Activated naive CD8-positive, alpha-beta T cell treated with anti-CD3 and anti-CD28 coated beads, Interleukin-2, amount 10 ng/mL, durations not matched to agents 7 days and 5 days (primary cell): Measurements from ENCODE around the gene SMIM11. TPM values are rescaled to one million over a fixed set of nuclear protein-coding genes. Genes with fewer than 3 reads are reported as not detected.
"Not testable (repeated sequence)": the region's sequence is repeated elsewhere in the genome, so short reads cannot be mapped to it uniquely, and the experiment has no call there.

Source experiments
- ATAC-seq: fragments of 150-1000 bp; cut with Tn5 transposase; one replicate; pipeline ENCODE4 v1.10.0; 2021; ENCODE audit warnings: low read depth, moderate library complexity
- POLR2A ChIA-PET: fragments of 350-600 bp; sonication (Branson Sonifier 250); formaldehyde crosslinking; loops from one replicate; lab custom pipeline; 2021; ENCODE audit warnings: antibody characterized with exemption; lab: Charles Lee
- DNase-seq: peaks from one replicate; pipeline ENCODE4 v3.0.0; 2021
- H3K27ac Mint-ChIP-seq: one replicate; pipeline ENCODE4 v1.8.0; 2022; ENCODE audit warnings: mild to moderate bottlenecking, mixed read lengths
- H3K27me3 Mint-ChIP-seq: one replicate; pipeline ENCODE4 v1.8.0; 2022; ENCODE audit warnings: mild to moderate bottlenecking, moderate library complexity, mixed read lengths
- H3K36me3 Mint-ChIP-seq: one replicate; pipeline ENCODE4 v1.8.0; 2021; ENCODE audit warnings: mild to moderate bottlenecking, mixed read lengths
- H3K4me1 Mint-ChIP-seq: one replicate; pipeline ENCODE4 v1.8.0; 2021; ENCODE audit warnings: mixed read lengths
- H3K4me3 Mint-ChIP-seq: one replicate; pipeline ENCODE4 v1.8.0; 2022; ENCODE audit warnings: mild to moderate bottlenecking, moderate library complexity, mixed read lengths
- H3K9me3 Mint-ChIP-seq: one replicate; pipeline ENCODE4 v1.8.0; 2021; ENCODE audit warnings: mixed read lengths
- total RNA-seq, 2 experiments: library from RNA; stranded (reverse); gene quantifications; one replicate each; pipeline ENCODE4 v1.2.3, GENCODE V29; 2021

Gene SMIM11
- total RNA-seq, 2 experiments from 2014 or later: 13.0 to 19.8 TPM

- Mint-ChIP-seq H3K27me3 (peaks cover 24% of the 10 kb centered on the region), H3K4me3 (no peak overlapping the region), H3K4me1 (peaks cover 6% of the 10 kb centered on the region), H3K36me3 (no peaks in the 10 kb centered on the region), H3K27ac (no peak overlapping the region), H3K9me3 (no peaks in the 10 kb centered on the region)
- ATAC-seq (no peak), DNase-seq (no peak)
- POLR2A ChIA-PET: no interaction called here
Measured at GRCh38 chr21:34362670-34363069, 12.6 kb upstream of the SMIM11 start.

- H3K9me3 Mint-ChIP-seq: no peaks in the 10 kb centered on the region
- H3K36me3 Mint-ChIP-seq: no peaks in the 10 kb centered on the region
- DNase-seq (no peak), ATAC-seq (no peak)
- peaks cover 16% of the 10 kb centered on the region for H3K27me3 Mint-ChIP-seq
- POLR2A ChIA-PET: no interaction called here
- peaks cover 6% of the 10 kb centered on the region for H3K4me1 Mint-ChIP-seq
- no peak within 1 kb of the TSS for H3K27ac Mint-ChIP-seq
- H3K4me3 Mint-ChIP-seq: no peak within 1 kb of the TSS
Measured at GRCh38 chr21:34363733-34364132, 11.6 kb upstream of the SMIM11 start, which contains the start of gene KCNE2. Gene KCNE2 (plus strand): TSS chr21:34364006. CDS start chr21:34370479, 6,473 bp downstream.

- no peak for DNase-seq
- Mint-ChIP-seq H3K27ac (no peak overlapping the region), H3K27me3 (peaks cover 13% of the 10 kb centered on the region), H3K36me3 (no peaks in the 10 kb centered on the region), H3K4me3 (no peak overlapping the region), H3K4me1 (peaks cover 6% of the 10 kb centered on the region), H3K9me3 (no peaks in the 10 kb centered on the region)
- no peak for ATAC-seq
- POLR2A ChIA-PET: interaction anchor here (0.6 kb wide), 1 partner anchor 353 kb away, joined by 4 read pairs; no protein-coding TSS in a partner anchor
Measured at GRCh38 chr21:34364921-34365320, 10.4 kb upstream of the SMIM11 start.

GRCh38 chr21:34365809-34366208, 9.5 kb upstream of the SMIM11 start:
- Mint-ChIP-seq H3K4me3 (no peak overlapping the region), H3K36me3 (no peaks in the 10 kb centered on the region), H3K9me3 (no peaks in the 10 kb centered on the region), H3K4me1 (peaks cover 6% of the 10 kb centered on the region), H3K27ac (no peak overlapping the region), H3K27me3 (peaks cover 13% of the 10 kb centered on the region)
- ATAC-seq: no peak
- POLR2A ChIA-PET: no interaction called here
- DNase-seq: no peak

- POLR2A ChIA-PET: no interaction called here
- ATAC-seq (peak; percentile 73), DNase-seq (no peak)
- peaks cover 10% of the 10 kb centered on the region for H3K27me3 Mint-ChIP-seq
- H3K4me1 Mint-ChIP-seq: no peaks in the 10 kb centered on the region
- no peaks in the 10 kb centered on the region for H3K36me3 Mint-ChIP-seq
- no peak overlapping the region for H3K4me3 Mint-ChIP-seq
- H3K27ac Mint-ChIP-seq: no peak overlapping the region
- no peaks in the 10 kb centered on the region for H3K9me3 Mint-ChIP-seq
Measured at GRCh38 chr21:34367320-34367935, 7.9 kb upstream of the SMIM11 start.

GRCh38 chr21:34369741-34370140, 5.6 kb upstream of the SMIM11 start:
- POLR2A ChIA-PET: no interaction called here
- no peak for ATAC-seq
- peaks cover 10% of the 10 kb centered on the region for H3K27me3 Mint-ChIP-seq

GRCh38 chr21:34372321-34372720, 3.0 kb upstream of the SMIM11 start:
- DNase-seq (no peak), ATAC-seq (no peak)
- Mint-ChIP-seq H3K4me1 (no peaks in the 10 kb centered on the region), H3K4me3 (no peak overlapping the region), H3K36me3 (no peaks in the 10 kb centered on the region), H3K9me3 (no peaks in the 10 kb centered on the region), H3K27ac (no peak overlapping the region), H3K27me3 (peaks cover 10% of the 10 kb centered on the region)
- POLR2A ChIA-PET: no interaction called here

More at GRCh38 chr21:34369741-34370140, 5.6 kb upstream of the SMIM11 start:
- no peak for DNase-seq
- no peaks in the 10 kb centered on the region for H3K9me3 Mint-ChIP-seq
- no peaks in the 10 kb centered on the region for H3K36me3 Mint-ChIP-seq
- no peak overlapping the region for H3K27ac Mint-ChIP-seq
- no peak overlapping the region for H3K4me3 Mint-ChIP-seq
- H3K4me1 Mint-ChIP-seq: no peaks in the 10 kb centered on the region

- ATAC-seq, POLR2A ChIA-PET, H3K27me3 Mint-ChIP-seq, H3K9me3 Mint-ChIP-seq, H3K36me3 Mint-ChIP-seq, H3K4me3 Mint-ChIP-seq, H3K27ac Mint-ChIP-seq, H3K4me1 Mint-ChIP-seq, DNase-seq: not testable (repeated sequence)
Measured at GRCh38 chr21:34374462-34374861, 845 bp upstream of the SMIM11 start.

- DNase-seq, H3K4me3 Mint-ChIP-seq, H3K36me3 Mint-ChIP-seq, H3K27ac Mint-ChIP-seq, H3K27me3 Mint-ChIP-seq, H3K4me1 Mint-ChIP-seq, POLR2A ChIA-PET, H3K9me3 Mint-ChIP-seq: not testable (repeated sequence)
- peak; percentile 77 for ATAC-seq
Measured at GRCh38 chr21:34375619-34375972, 289 bp downstream of the SMIM11 start.

- not testable (repeated sequence) for H3K36me3 Mint-ChIP-seq, ATAC-seq
Measured at GRCh38 chr21:34383138-34383537, 7.8 kb downstream of the SMIM11 start.

GRCh38 chr21:34383724-34384415, 8.6 kb downstream of the SMIM11 start:
- H3K9me3 Mint-ChIP-seq, H3K27ac Mint-ChIP-seq, ATAC-seq, H3K36me3 Mint-ChIP-seq, DNase-seq, H3K27me3 Mint-ChIP-seq, H3K4me3 Mint-ChIP-seq, H3K4me1 Mint-ChIP-seq, POLR2A ChIA-PET: not testable (repeated sequence)

More at GRCh38 chr21:34383138-34383537, 7.8 kb downstream of the SMIM11 start:
- H3K9me3 Mint-ChIP-seq, H3K4me3 Mint-ChIP-seq, H3K27me3 Mint-ChIP-seq, DNase-seq, POLR2A ChIA-PET, H3K4me1 Mint-ChIP-seq, H3K27ac Mint-ChIP-seq: not testable (repeated sequence)

- H3K4me1 Mint-ChIP-seq, POLR2A ChIA-PET, H3K36me3 Mint-ChIP-seq, DNase-seq, H3K27ac Mint-ChIP-seq, H3K27me3 Mint-ChIP-seq, H3K4me3 Mint-ChIP-seq, H3K9me3 Mint-ChIP-seq, ATAC-seq: not testable (repeated sequence)
Measured at GRCh38 chr21:34400522-34400921, 25.2 kb downstream of the SMIM11 start.

- H3K4me3 Mint-ChIP-seq, H3K27ac Mint-ChIP-seq, H3K9me3 Mint-ChIP-seq, H3K4me1 Mint-ChIP-seq, POLR2A ChIA-PET, H3K27me3 Mint-ChIP-seq, H3K36me3 Mint-ChIP-seq, DNase-seq, ATAC-seq: not testable (repeated sequence)
Measured at GRCh38 chr21:34404742-34405141, 29.4 kb downstream of the SMIM11 start.

- H3K27me3 Mint-ChIP-seq, H3K36me3 Mint-ChIP-seq, POLR2A ChIA-PET, H3K27ac Mint-ChIP-seq, H3K4me1 Mint-ChIP-seq, H3K4me3 Mint-ChIP-seq, ATAC-seq, H3K9me3 Mint-ChIP-seq, DNase-seq: not testable (repeated sequence)
Measured at GRCh38 chr21:34405686-34406085, 30.4 kb downstream of the SMIM11 start.
